HG03565 (cell line): ENCODE results near the gene AMH.

Experiments used
- ATAC-seq: cut with Tn5 transposase; IDR thresholded peaks from one replicate; pipeline ENCODE4 v1.9.1; 2021; ENCODE audit warnings: mild to moderate bottlenecking, moderate library complexity; ENCODE audit not compliant: unreplicated experiment

The AMH gene

GRCh38 chr19:2221250-2221831 is 27.8 kb upstream of the AMH start:
- no peak for ATAC-seq

GRCh38 chr19:2221918-2222317 is 27.2 kb upstream of the AMH start:
- ATAC-seq = no peak

- ATAC-seq = no peak
Measured at GRCh38 chr19:2223391-2223790, 25.7 kb upstream of the AMH start.

GRCh38 chr19:2223959-2224358 is 25.2 kb upstream of the AMH start:
- ATAC-seq = no peak

- ATAC-seq = no peak
Measured at GRCh38 chr19:2224754-2225349, 24.3 kb upstream of the AMH start.

GRCh38 chr19:2225415-2226050 is 23.6 kb upstream of the AMH start:
- ATAC-seq = no peak

- no peak for ATAC-seq
Measured at GRCh38 chr19:2226051-2226839, 22.9 kb upstream of the AMH start.

- no peak for ATAC-seq
Measured at GRCh38 chr19:2226840-2227360, 22.2 kb upstream of the AMH start.

GRCh38 chr19:2227415-2228156 is 21.5 kb upstream of the AMH start:
- ATAC-seq = no peak

- ATAC-seq = no peak
Measured at GRCh38 chr19:2228157-2229030, 20.7 kb upstream of the AMH start.

GRCh38 chr19:2229103-2230032 is 19.8 kb upstream of the AMH start:
- no peak for ATAC-seq

- no peak for ATAC-seq
Measured at GRCh38 chr19:2230033-2230531, 19.0 kb upstream of the AMH start.

GRCh38 chr19:2230807-2231533 is 18.2 kb upstream of the AMH start:
- no peak for ATAC-seq

GRCh38 chr19:2231621-2232221 is 17.4 kb upstream of the AMH start:
- ATAC-seq = no peak

GRCh38 chr19:2232286-2233151 is 16.6 kb upstream of the AMH start:
- ATAC-seq = no peak

GRCh38 chr19:2233601-2234280 is 15.4 kb upstream of the AMH start:
- ATAC-seq = no peak
